Heart left ventricle (tissue), 13 donors: ENCODE measurements around the gene FYB2.

Experiments
- POLR2A ChIP-seq, 2 donors: fragments of 450-650 bp; IDR thresholded peaks; one replicate each; pipeline ENCODE4 v1.6.1; 2017; ENCODE audit warnings: antibody characterized with exemption in 2 of 2, mild to moderate bottlenecking in 2 of 2, moderate library complexity in 2 of 2
- TF ChIP-seq, protein P1 (sequence below), 12 donors: fragments of 200-600 bp; sonication (generic) in 4 of 12; IDR thresholded peaks; one replicate each; pipeline versions ENCODE4 v1.5.0 to v1.8.0; 2018 to 2022; ENCODE audit warnings: antibody characterized with exemption in 12 of 12, mild to moderate bottlenecking in 5 of 12
- donor health status: ischemic (EF 13 %, LVEDD 7.1; RV severe dilation, severe dysfunction).
- donor health status: DM: no; HTN: yes; CAD: no.
- donor health status: DM: no; HTN: no; CAD: no.
- donor health status: ischemic (EF 25% LVEDD 6.9; RV normal size, moderate dysfunction).
- donor health status: ischemic (EF 25% LVEDD 5.7; RV mildly dilated, moderate dysfunction).
- donor health status: ischemic (EF 35%, LVEDD 5.7; RV mildly dilated, moderate dysfunction).
- donor health status: nonischemic (EF 11% LVEDD 7.7; RV severe dilation, severe dysfunction).
- donor health status: DM: yes; HTN: yes; CAD: no.
- donor health status: PGD.
- donor health status: ischemic (EF 29% LVEDD 5.4; RV normal size, mild dysfunction).
- donor health status: nonischemic (EF 23%, LVEDD 6.1; RV moderate dilation, normal function).

DNA sequence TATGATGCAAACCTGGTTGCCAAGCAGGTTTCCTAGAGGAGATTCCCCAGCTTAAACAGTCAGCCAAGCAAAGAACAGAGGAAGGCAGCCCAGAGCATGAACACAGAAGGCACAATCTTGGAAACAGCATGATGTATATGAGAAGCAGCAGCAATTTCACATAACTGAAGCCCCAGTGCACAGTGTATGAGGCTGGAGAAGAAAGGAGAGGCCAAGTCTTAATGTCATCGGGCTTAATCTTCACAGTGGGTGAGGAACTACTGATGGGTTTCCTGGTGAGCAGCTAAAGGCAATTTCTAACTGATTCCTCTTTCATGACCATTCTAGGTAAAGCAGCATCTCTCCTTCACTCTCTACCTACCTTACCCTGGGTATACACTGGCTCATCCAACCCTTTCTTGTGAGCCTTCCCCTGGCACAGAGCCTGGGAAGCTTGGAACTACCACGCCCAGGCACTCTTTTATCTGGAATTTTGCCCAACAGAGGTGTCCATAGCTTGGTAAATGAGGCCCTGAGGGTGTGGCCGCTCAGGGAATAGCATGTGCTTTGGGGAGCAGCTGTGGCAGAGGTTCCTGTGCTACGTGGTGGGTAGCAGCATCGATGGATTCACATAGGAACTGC lies 22.0 kb downstream of the FYB2 start:
- TF ChIP-seq POLR2A (IDR thresholded peaks at IDR 0.05), result no peak
- TF ChIP-seq, protein P1, sequence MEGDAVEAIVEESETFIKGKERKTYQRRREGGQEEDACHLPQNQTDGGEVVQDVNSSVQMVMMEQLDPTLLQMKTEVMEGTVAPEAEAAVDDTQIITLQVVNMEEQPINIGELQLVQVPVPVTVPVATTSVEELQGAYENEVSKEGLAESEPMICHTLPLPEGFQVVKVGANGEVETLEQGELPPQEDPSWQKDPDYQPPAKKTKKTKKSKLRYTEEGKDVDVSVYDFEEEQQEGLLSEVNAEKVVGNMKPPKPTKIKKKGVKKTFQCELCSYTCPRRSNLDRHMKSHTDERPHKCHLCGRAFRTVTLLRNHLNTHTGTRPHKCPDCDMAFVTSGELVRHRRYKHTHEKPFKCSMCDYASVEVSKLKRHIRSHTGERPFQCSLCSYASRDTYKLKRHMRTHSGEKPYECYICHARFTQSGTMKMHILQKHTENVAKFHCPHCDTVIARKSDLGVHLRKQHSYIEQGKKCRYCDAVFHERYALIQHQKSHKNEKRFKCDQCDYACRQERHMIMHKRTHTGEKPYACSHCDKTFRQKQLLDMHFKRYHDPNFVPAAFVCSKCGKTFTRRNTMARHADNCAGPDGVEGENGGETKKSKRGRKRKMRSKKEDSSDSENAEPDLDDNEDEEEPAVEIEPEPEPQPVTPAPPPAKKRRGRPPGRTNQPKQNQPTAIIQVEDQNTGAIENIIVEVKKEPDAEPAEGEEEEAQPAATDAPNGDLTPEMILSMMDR (IDR thresholded peaks at IDR 0.05), result no peak
